ENCODE data around the gene KRTAP12-1. TPM values are rescaled to one million over a fixed set of nuclear protein-coding genes. Genes with fewer than 3 reads are reported as not detected.

The KRTAP12-1 gene
- total RNA-seq, 1 donor from 2014 or later = not detected

DNA sequence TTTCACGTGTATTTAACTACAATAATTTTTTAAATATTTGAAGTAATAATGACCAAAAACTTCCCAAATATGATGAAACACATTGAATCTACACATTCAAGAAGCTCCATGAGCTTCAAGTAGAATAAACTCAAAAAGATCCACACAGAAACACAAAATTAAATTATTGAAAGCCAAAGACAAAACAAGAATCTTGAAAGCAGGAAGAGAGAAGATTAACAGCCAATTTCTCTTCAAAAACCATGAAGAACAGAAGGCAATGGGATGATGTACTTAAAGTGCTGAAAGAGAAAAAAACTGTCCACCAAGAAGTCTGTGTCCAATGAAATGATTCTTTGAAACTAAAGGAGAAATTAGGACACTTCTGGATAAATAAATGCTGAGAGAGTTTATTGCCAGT is 49.9 kb downstream of the KRTAP12-1 start:
- DNase-seq (ENCODE audit: low read depth) = no peak
- H3K27me3 ChIP-seq (ENCODE audit: control insufficient read depth, insufficient read depth, low read length) = peaks cover 3% of the 10 kb centered on the region
- TF ChIP-seq, protein P1, sequence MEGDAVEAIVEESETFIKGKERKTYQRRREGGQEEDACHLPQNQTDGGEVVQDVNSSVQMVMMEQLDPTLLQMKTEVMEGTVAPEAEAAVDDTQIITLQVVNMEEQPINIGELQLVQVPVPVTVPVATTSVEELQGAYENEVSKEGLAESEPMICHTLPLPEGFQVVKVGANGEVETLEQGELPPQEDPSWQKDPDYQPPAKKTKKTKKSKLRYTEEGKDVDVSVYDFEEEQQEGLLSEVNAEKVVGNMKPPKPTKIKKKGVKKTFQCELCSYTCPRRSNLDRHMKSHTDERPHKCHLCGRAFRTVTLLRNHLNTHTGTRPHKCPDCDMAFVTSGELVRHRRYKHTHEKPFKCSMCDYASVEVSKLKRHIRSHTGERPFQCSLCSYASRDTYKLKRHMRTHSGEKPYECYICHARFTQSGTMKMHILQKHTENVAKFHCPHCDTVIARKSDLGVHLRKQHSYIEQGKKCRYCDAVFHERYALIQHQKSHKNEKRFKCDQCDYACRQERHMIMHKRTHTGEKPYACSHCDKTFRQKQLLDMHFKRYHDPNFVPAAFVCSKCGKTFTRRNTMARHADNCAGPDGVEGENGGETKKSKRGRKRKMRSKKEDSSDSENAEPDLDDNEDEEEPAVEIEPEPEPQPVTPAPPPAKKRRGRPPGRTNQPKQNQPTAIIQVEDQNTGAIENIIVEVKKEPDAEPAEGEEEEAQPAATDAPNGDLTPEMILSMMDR (IDR thresholded peaks at IDR 0.05; ENCODE audit: insufficient read depth, low read length, poor library complexity, severe bottlenecking) = no peak
- H3K4me3 ChIP-seq (ENCODE audit: low read depth, low read length) = no peak overlapping the region
- no peaks in the 10 kb centered on the region for H3K36me3 ChIP-seq (ENCODE audit: control insufficient read depth, insufficient read depth, low read length)

Other genes with a start within 250 kb of the KRTAP12-1 start
- gene LRRC3, start 226.7 kb downstream of the KRTAP12-1 start, total RNA-seq = 3.4 and 3.6 TPM in 2 replicates
- gene KRTAP10-1, start 142.0 kb downstream of the KRTAP12-1 start, total RNA-seq = not detected in 2 replicates
- not detected in 2 replicates for gene KRTAP10-2, start 130.7 kb downstream of the KRTAP12-1 start, total RNA-seq
- gene KRTAP10-3, start 123.4 kb downstream of the KRTAP12-1 start, total RNA-seq = not detected in 2 replicates
- not detected in 2 replicates for gene KRTAP10-4, start 108.4 kb downstream of the KRTAP12-1 start, total RNA-seq
- not detected in 2 replicates for gene KRTAP10-5, start 101.6 kb downstream of the KRTAP12-1 start, total RNA-seq
- not detected in 2 replicates for gene KRTAP10-6, start 89.7 kb downstream of the KRTAP12-1 start, total RNA-seq
- gene KRTAP10-7, start 81.6 kb downstream of the KRTAP12-1 start, total RNA-seq = not detected in 2 replicates
- gene KRTAP10-8, start 70.1 kb downstream of the KRTAP12-1 start, total RNA-seq = not detected in 2 replicates
- gene KRTAP10-9, start 55.1 kb downstream of the KRTAP12-1 start, total RNA-seq = not detected in 2 replicates
- not detected in 2 replicates for gene KRTAP10-10, start 44.8 kb downstream of the KRTAP12-1 start, total RNA-seq
- not detected in 2 replicates for gene KRTAP10-11, start 35.7 kb downstream of the KRTAP12-1 start, total RNA-seq
- not detected in 2 replicates for gene KRTAP12-4, start 27.5 kb downstream of the KRTAP12-1 start, total RNA-seq
- gene KRTAP12-3, start 24.2 kb downstream of the KRTAP12-1 start, total RNA-seq = not detected in 2 replicates
- not detected in 2 replicates for gene KRTAP12-2, start 15.2 kb downstream of the KRTAP12-1 start, total RNA-seq
- gene KRTAP10-12, start 15.0 kb upstream of the KRTAP12-1 start, total RNA-seq = not detected in 2 replicates
- gene TSPEAR, start 29.4 kb upstream of the KRTAP12-1 start, total RNA-seq = not detected in 2 replicates
- gene UBE2G2, start 119.7 kb upstream of the KRTAP12-1 start, total RNA-seq = 39.5 and 40.6 TPM in 2 replicates
- 60.9 and 61.7 TPM in 2 replicates for gene SUMO3, start 135.9 kb upstream of the KRTAP12-1 start, total RNA-seq
- 538 and 561 TPM in 2 replicates for gene PTTG1IP, start 191.5 kb upstream of the KRTAP12-1 start, total RNA-seq
- gene ITGB2, start 238.7 kb upstream of the KRTAP12-1 start, total RNA-seq = 6.9 and 9.1 TPM in 2 replicates

Data from kidney epithelial cell (primary cell).